ENCODE results near the gene ABCB10. TPM values are rescaled to one million over a fixed set of nuclear protein-coding genes. Genes with fewer than 3 reads are reported as not detected.

Gene ABCB10
- polyA plus RNA-seq (2011; rRNA removed) (15.1 and 16.3 TPM in 2 replicates), polyA plus RNA-seq (2017; fragmentation: RNase III; extraction: RNeasy Plus Mini Kit Qiagen cat#74134 plus additional on column Dnase treatment) (12.5 to 13.9 TPM (median 12.9 TPM) in 3 replicates), polyA minus RNA-seq (2011; rRNA and poly(A)+ RNA removed) (13.7 and 14.3 TPM in 2 replicates)
- polyA plus RNA-seq (2012; cell fraction: cytosol; rRNA removed), result 6.3 and 8.9 TPM in 2 replicates
- polyA plus RNA-seq (2012; cell fraction: nucleus; rRNA removed), result 6.9 and 9.6 TPM in 2 replicates

DNA sequence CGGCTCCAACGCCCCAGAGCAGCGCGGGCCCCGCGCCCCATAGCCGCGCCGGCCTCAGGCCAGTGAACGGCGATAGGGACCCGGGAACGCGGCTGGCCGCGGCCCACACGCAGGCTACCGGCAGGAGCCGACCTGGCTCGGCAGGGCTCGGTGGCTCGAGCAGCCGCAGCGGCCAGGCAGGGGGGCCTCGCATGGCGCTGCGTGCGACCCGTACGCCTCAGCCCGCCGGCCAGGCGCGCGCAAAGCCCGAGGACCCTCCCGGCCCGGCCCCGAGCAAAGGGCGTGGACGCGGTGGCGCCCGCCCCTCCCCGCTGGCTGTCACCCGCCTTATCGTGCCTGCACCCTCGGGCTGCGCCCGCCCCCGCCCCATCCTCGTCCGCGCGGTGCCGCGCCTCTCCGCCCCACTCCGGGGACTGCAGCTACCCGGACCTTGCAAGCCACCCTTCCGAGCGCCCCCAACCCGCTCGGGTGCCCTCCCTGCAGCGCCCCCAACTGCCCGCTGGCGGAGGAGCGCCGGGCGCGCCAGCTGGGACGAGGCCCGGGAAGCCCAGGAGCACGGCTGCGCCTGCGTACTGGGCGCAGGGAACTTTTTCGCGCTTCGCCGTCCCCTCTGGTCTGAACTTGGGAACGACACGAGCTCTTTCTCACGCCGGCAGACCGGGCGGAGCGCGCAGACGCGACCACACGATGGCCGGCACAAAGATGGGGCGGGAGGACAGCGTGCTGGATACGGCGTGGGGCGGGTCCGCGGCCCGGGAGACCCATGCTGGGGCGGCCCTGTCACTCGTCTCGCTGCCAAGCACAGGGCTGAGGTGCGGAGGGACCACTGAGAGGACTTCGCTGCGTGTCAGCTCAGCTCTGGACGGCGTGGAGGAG is at the start of gene ABCB10:
Gene ABCB10, minus strand, starts transcription at position 248 of the 876 bp plus-strand sequence. Its CDS starts 55 bp downstream, at position 193.
- Histone ChIP-seq H3K4me2 (peak within 1 kb of the TSS; percentile 93), H3K27ac (peak within 1 kb of the TSS; percentile 90 to 97), H3K4me1 (peaks cover 17% of the 10 kb centered on the region), H3K9me3 (no peaks in the 10 kb centered on the region), H3K4me3 (peak within 1 kb of the TSS; percentile 79)
- peak; percentile 87 to 94 for ATAC-seq
- POLR2A ChIA-PET, result interaction anchor here (0.6 to 2.3 kb wide), 13 partner anchors 11 to 1780 kb away, joined by 3 to 19 read pairs (median 3); partner anchors contain the start of genes NUP133, SPRTN, TAF5L and URB2
- CTCF ChIA-PET, result interaction anchor here (0.5 to 4.0 kb wide), 26 partner anchors 9 to 1870 kb away, joined by 3 to 25 read pairs (median 4); partner anchors contain the start of gene NUP133
- DNase-seq (ENCODE audit: low read depth in 1 of 2, low spot score in 1 of 2), result peak; percentile 97 to 98
- WGBS (ENCODE audit: missing lambda C conversion rate), result under 1% methylated on average over 28 of the region's 109 CpGs
- FAIRE-seq, result no peak
- TF ChIP-seq NFE2L2 (conservative IDR thresholded peaks at IDR 0.05; ENCODE audit: low read length) (no peak), HOXA7 (CRISPR knock-in tag; IDR thresholded peaks at IDR 0.05) (no peak), RAD21 (conservative IDR thresholded peaks at IDR 0.05 in 1 of 2, IDR thresholded peaks at IDR 0.05 in 1 of 2) (peak in 1 of 2 experiments; percentile 43; a peak in 1 of 5 replicates), SREBF2 (IDR thresholded peaks at IDR 0.05) (peak; percentile 20; the same call in 1 of the 2 replicates), RCOR1 (IDR thresholded peaks at IDR 0.05; ENCODE audit: low read depth, low read length) (no peak), HOXB5 (CRISPR knock-in tag; IDR thresholded peaks at IDR 0.05) (no peak), NPAS2 (CRISPR knock-in tag; IDR thresholded peaks at IDR 0.05; ENCODE audit: borderline replicate concordance) (no peak), TP53 (CRISPR knock-in tag; IDR thresholded peaks at IDR 0.05) (no peak), MYC (IDR thresholded peaks at IDR 0.05; ENCODE audit: borderline replicate concordance, low read length) (peak; percentile 57; the same call in 1 of the 2 replicates), EHF (CRISPR knock-in tag; IDR thresholded peaks at IDR 0.05) (no peak), CBX2 (IDR thresholded peaks at IDR 0.05; ENCODE audit: borderline replicate concordance, low read depth) (no peak), FOSL2 (IDR thresholded peaks at IDR 0.05) (no peak), FOSL2 (CRISPR knock-in tag; IDR thresholded peaks at IDR 0.05) (no peak), EP300 (IDR thresholded peaks at IDR 0.05) (no peak), FOXS1 (CRISPR knock-in tag; IDR thresholded peaks at IDR 0.05) (no peak), POLR2AphosphoS2 (conservative IDR thresholded peaks at IDR 0.05; ENCODE audit: low read length) (no peak), ZC3H11A (IDR thresholded peaks at IDR 0.05) (no peak), ZFP36 (IDR thresholded peaks at IDR 0.05; ENCODE audit: borderline replicate concordance, partially characterized antibody) (no peak), RFX5 (IDR thresholded peaks at IDR 0.05) (no peak), HDAC2 (IDR thresholded peaks at IDR 0.05) (no peak), CHD2 (IDR thresholded peaks at IDR 0.05; ENCODE audit: low read length, partially characterized antibody) (no peak), JUN (IDR thresholded peaks at IDR 0.05) (no peak; a peak in 1 of 5 replicates), NR3C1 (IDR thresholded peaks at IDR 0.05) (no peak), POLR2A (IDR thresholded peaks at IDR 0.05; ENCODE audit: low read length) (peak; percentile 84), CBX8 (IDR thresholded peaks at IDR 0.05) (no peak), SMC3 (IDR thresholded peaks at IDR 0.05) (peak; percentile 22; the same call in 1 of the 3 replicates), KDM1A (IDR thresholded peaks at IDR 0.05; ENCODE audit: low read depth) (no peak), GATA3 (IDR thresholded peaks at IDR 0.05; ENCODE audit: borderline replicate concordance) (0 out of 2 replicates have a peak, but pooled peaks have one; percentile 34), KDM5A (IDR thresholded peaks at IDR 0.05) (0 out of 2 replicates have a peak, but pooled peaks have one; percentile 31), EHMT2 (IDR thresholded peaks at IDR 0.05; ENCODE audit: low read depth) (no peak), ZSCAN20 (CRISPR knock-in tag; IDR thresholded peaks at IDR 0.05) (no peak)
- TF ChIP-seq, protein P1, sequence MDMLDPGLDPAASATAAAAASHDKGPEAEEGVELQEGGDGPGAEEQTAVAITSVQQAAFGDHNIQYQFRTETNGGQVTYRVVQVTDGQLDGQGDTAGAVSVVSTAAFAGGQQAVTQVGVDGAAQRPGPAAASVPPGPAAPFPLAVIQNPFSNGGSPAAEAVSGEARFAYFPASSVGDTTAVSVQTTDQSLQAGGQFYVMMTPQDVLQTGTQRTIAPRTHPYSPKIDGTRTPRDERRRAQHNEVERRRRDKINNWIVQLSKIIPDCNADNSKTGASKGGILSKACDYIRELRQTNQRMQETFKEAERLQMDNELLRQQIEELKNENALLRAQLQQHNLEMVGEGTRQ (IDR thresholded peaks at IDR 0.05), result no peak
- TF ChIP-seq, protein P2, sequence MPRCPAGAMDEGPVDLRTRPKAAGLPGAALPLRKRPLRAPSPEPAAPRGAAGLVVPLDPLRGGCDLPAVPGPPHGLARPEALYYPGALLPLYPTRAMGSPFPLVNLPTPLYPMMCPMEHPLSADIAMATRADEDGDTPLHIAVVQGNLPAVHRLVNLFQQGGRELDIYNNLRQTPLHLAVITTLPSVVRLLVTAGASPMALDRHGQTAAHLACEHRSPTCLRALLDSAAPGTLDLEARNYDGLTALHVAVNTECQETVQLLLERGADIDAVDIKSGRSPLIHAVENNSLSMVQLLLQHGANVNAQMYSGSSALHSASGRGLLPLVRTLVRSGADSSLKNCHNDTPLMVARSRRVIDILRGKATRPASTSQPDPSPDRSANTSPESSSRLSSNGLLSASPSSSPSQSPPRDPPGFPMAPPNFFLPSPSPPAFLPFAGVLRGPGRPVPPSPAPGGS (IDR thresholded peaks at IDR 0.05), result peak; percentile 19; the same call in 1 of the 3 replicates
- TF ChIP-seq, protein P3, sequence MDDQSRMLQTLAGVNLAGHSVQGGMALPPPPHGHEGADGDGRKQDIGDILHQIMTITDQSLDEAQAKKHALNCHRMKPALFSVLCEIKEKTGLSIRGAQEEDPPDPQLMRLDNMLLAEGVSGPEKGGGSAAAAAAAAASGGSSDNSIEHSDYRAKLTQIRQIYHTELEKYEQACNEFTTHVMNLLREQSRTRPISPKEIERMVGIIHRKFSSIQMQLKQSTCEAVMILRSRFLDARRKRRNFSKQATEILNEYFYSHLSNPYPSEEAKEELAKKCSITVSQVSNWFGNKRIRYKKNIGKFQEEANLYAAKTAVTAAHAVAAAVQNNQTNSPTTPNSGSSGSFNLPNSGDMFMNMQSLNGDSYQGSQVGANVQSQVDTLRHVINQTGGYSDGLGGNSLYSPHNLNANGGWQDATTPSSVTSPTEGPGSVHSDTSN (IDR thresholded peaks at IDR 0.05), result no peak
- TF ChIP-seq, protein P4, sequence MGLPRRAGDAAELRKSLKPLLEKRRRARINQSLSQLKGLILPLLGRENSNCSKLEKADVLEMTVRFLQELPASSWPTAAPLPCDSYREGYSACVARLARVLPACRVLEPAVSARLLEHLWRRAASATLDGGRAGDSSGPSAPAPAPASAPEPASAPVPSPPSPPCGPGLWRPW (IDR thresholded peaks at IDR 0.05), result no peak
- TF ChIP-seq, protein P5, sequence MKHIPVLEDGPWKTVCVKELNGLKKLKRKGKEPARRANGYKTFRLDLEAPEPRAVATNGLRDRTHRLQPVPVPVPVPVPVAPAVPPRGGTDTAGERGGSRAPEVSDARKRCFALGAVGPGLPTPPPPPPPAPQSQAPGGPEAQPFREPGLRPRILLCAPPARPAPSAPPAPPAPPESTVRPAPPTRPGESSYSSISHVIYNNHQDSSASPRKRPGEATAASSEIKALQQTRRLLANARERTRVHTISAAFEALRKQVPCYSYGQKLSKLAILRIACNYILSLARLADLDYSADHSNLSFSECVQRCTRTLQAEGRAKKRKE (CRISPR knock-in tag; IDR thresholded peaks at IDR 0.05; ENCODE audit: low read depth), result no peak

All from A549 (cell line).